ENCODE results near the gene GRIK2. TPM values are rescaled to one million over a fixed set of nuclear protein-coding genes. Genes with fewer than 3 reads are reported as not detected.

GRIK2 gene
- total RNA-seq, 2 donors from 2014 or later = 1.00 to 4.5 TPM

- no peak for TF ChIP-seq CTCF (conservative IDR thresholded peaks at IDR 0.05)
- Mint-ChIP-seq H3K9me3 (no peaks in the 10 kb centered on the region), H3K36me3 (ENCODE audit: low read depth) (no peaks in the 10 kb centered on the region), H3K27me3 (ENCODE audit: insufficient read depth) (no peaks in the 10 kb centered on the region), H3K27ac (no peak overlapping the region), H3K4me3 (no peak overlapping the region), H3K4me1 (peaks cover 18% of the 10 kb centered on the region)
- no peak overlapping the region for H3K4me3 ChIP-seq (ENCODE audit: low read length)
- no peaks in the 10 kb centered on the region for H3K36me3 ChIP-seq (ENCODE audit: control insufficient read depth, insufficient read depth, low read length)
- no peak overlapping the region for H3K9ac ChIP-seq (ENCODE audit: extremely low read depth, low read length, poor library complexity, severe bottlenecking)
- H3K27me3 ChIP-seq (ENCODE audit: control insufficient read depth, insufficient read depth, low read length, poor library complexity, severe bottlenecking) = no peaks in the 10 kb centered on the region
- H3K9me3 ChIP-seq (ENCODE audit: control insufficient read depth, low read length) = no peaks in the 10 kb centered on the region
- no peak overlapping the region for H3K27ac ChIP-seq (ENCODE audit: low read depth, low read length)
- H3K4me1 ChIP-seq (ENCODE audit: control insufficient read depth, insufficient read depth, low read length) = no peaks in the 10 kb centered on the region
- no peak for DNase-seq
- 90 to 100% methylated on average over 1 of the region's 1 CpG for WGBS, 2 experiments (ENCODE audit: insufficient coverage in 1 of 2, insufficient read length in 1 of 2)
Measured at GRCh38 chr6:101444717-101445116, 51.2 kb downstream of the GRIK2 start.

DNA sequence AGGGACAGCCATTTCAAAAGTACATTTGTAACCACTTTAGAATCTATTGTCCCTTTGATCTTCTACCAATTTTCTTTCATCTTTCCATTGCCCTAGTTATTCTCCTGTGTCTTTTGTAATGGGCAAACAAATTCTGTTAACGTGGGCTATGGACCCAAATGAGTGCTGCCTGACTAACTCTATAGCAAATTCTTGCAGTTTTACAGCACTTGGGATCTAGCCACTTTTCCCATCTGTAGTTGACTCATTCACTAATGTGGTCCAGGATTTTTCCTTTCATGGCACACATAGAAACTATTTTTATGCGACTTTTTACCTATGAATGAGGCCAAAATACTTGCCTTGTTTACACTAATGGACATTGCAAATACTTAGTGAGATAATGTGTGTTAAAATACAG is 52.0 kb downstream of the GRIK2 start:
- Histone ChIP-seq H3K36me3 (ENCODE audit: control insufficient read depth, insufficient read depth, low read length) (no peaks in the 10 kb centered on the region), H3K9me3 (ENCODE audit: control insufficient read depth, low read length) (no peaks in the 10 kb centered on the region), H3K4me1 (ENCODE audit: control insufficient read depth, insufficient read depth, low read length) (no peaks in the 10 kb centered on the region), H3K4me3 (ENCODE audit: low read length) (no peak overlapping the region), H3K9ac (ENCODE audit: extremely low read depth, low read length, poor library complexity, severe bottlenecking) (no peak overlapping the region), H3K27ac (ENCODE audit: low read depth, low read length) (no peak overlapping the region), H3K27me3 (ENCODE audit: control insufficient read depth, insufficient read depth, low read length, poor library complexity, severe bottlenecking) (no peaks in the 10 kb centered on the region)
- no peaks in the 10 kb centered on the region for H3K27me3 Mint-ChIP-seq (ENCODE audit: insufficient read depth)
- H3K4me3 Mint-ChIP-seq = no peak overlapping the region
- no peaks in the 10 kb centered on the region for H3K36me3 Mint-ChIP-seq (ENCODE audit: low read depth)
- H3K9me3 Mint-ChIP-seq = no peaks in the 10 kb centered on the region
- peaks cover 18% of the 10 kb centered on the region for H3K4me1 Mint-ChIP-seq
- TF ChIP-seq CTCF (conservative IDR thresholded peaks at IDR 0.05) = no peak
- no peak for DNase-seq
- no peak overlapping the region for H3K27ac Mint-ChIP-seq
- 89 to 92% methylated on average over 1 to 2 of the region's 2 CpGs for WGBS, 2 experiments (ENCODE audit: insufficient coverage in 1 of 2, insufficient read length in 1 of 2)

DNA sequence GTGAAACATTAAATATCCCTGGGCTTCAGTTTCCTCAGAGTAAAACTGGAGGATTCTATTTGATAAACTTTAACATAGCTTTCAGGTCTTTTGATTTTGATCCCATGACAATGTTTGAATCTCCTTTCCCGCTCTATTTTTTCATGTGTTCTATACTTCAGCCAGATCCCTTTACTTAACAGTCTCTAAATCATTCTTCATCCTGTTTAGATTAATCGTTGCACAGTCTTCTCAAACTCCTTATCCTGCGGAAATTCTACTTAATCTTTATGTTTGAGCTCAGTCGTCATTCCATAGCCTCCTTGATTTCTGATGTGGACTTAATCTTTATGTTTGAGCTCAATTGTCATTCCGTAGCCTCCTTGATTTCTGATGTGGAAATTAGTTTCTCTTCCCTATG is 57.4 kb downstream of the GRIK2 start:
- no peaks in the 10 kb centered on the region for H3K4me1 ChIP-seq (ENCODE audit: control insufficient read depth, insufficient read depth, low read length)
- WGBS, 2 experiments (ENCODE audit: insufficient coverage in 1 of 2, insufficient read length in 1 of 2) = 90 to 92% methylated on average over 2 to 5 of the region's 5 CpGs
- Mint-ChIP-seq H3K4me1 (no peaks in the 10 kb centered on the region), H3K9me3 (no peaks in the 10 kb centered on the region), H3K36me3 (ENCODE audit: low read depth) (no peaks in the 10 kb centered on the region), H3K27ac (no peak overlapping the region), H3K27me3 (ENCODE audit: insufficient read depth) (no peaks in the 10 kb centered on the region), H3K4me3 (no peak overlapping the region)
- H3K36me3 ChIP-seq (ENCODE audit: control insufficient read depth, insufficient read depth, low read length) = no peaks in the 10 kb centered on the region
- no peaks in the 10 kb centered on the region for H3K27me3 ChIP-seq (ENCODE audit: control insufficient read depth, insufficient read depth, low read length, poor library complexity, severe bottlenecking)
- TF ChIP-seq CTCF (conservative IDR thresholded peaks at IDR 0.05) = no peak
- H3K9ac ChIP-seq (ENCODE audit: extremely low read depth, low read length, poor library complexity, severe bottlenecking) = no peak overlapping the region
- no peak overlapping the region for H3K27ac ChIP-seq (ENCODE audit: low read depth, low read length)
- no peak overlapping the region for H3K4me3 ChIP-seq (ENCODE audit: low read length)
- no peaks in the 10 kb centered on the region for H3K9me3 ChIP-seq (ENCODE audit: control insufficient read depth, low read length)
- no peak for DNase-seq

Data from endodermal cell (in vitro differentiated cells).